GM23338 (cell line): ENCODE measurements around the gene PMPCB.
"Not testable (repeated sequence)": the region's sequence is repeated elsewhere in the genome, so short reads cannot be mapped to it uniquely, and the experiment has no call there.

ENCODE experiments used
- CTCF ChIP-seq, 2 experiments: fragments of 200-600 bp in 1 of 2; sonication (generic) in 1 of 2; conservative IDR thresholded peaks; 2 replicates each; pipeline versions ENCODE4 v1.5.1 to v1.6.1; 2016 to 2017; ENCODE audit warnings: antibody characterized with exemption in 2 of 2, low read depth in 2 of 2, mild to moderate bottlenecking in 2 of 2, moderate library complexity in 1 of 2
- STAT1 ChIP-seq: IDR thresholded peaks from one replicate; pipeline ENCODE4 v1.6.1; 2016; ENCODE audit warnings: antibody characterized with exemption; ENCODE audit not compliant: unreplicated experiment

GRCh38 chr7:103279963-103280802, 17.1 kb upstream of the PMPCB start:
- TF ChIP-seq CTCF (conservative IDR thresholded peaks at IDR 0.05; ENCODE audit: low read depth in 2 of 2); STAT1: not testable (repeated sequence)
